Tibial nerve (tissue), 4 donors: ENCODE measurements around the gene RNU1-3. TPM values are rescaled to one million over a fixed set of nuclear protein-coding genes. Genes with fewer than 3 reads are reported as not detected.
"Not testable (repeated sequence)": the region's sequence is repeated elsewhere in the genome, so short reads cannot be mapped to it uniquely, and the experiment has no call there.

Experiments
- DNase-seq, 2 donors: peaks; one replicate each; pipeline ENCODE4 v3.0.0-alpha.2; 2019; ENCODE audit warnings: low spot score in 2 of 2
- H3K27ac ChIP-seq, 4 donors: fragments of 200-600 bp; sonication (generic) in 3 of 4; one replicate each; pipeline ENCODE4 v1.5.1; 2017 to 2019; ENCODE audit warnings: mild to moderate bottlenecking in 1 of 4
- H3K27me3 ChIP-seq, 2 donors: fragments of 200-600 bp; sonication (generic) in 1 of 2; one replicate each; pipeline versions ENCODE4 v1.5.1 to v1.6.0; 2017 to 2019
- H3K36me3 ChIP-seq, 3 donors: fragments of 200-600 bp; sonication (generic); one replicate each; pipeline ENCODE4 v1.5.1; 2018 to 2019
- H3K4me1 ChIP-seq, 4 donors: fragments of 200-600 bp; sonication (generic) in 3 of 4; one replicate each; pipeline ENCODE4 v1.5.1; 2017 to 2019
- H3K4me3 ChIP-seq, 4 donors: fragments of 200-600 bp; sonication (generic) in 3 of 4; one replicate each; pipeline ENCODE4 v1.5.1; 2017 to 2019; ENCODE audit warnings: mild to moderate bottlenecking in 1 of 4, moderate library complexity in 1 of 4
- H3K9me3 ChIP-seq, 4 donors: fragments of 200-600 bp; sonication (generic) in 3 of 4; one replicate each; pipeline ENCODE4 v1.5.1; 2017 to 2019
- CTCF ChIP-seq, 5 experiments: fragments of 200-600 bp in 3 of 5; fragments of 450-650 bp in 2 of 5; sonication (generic) in 3 of 5; IDR thresholded peaks; one replicate each; pipeline ENCODE4 v1.5.1; 2016 to 2019; ENCODE audit warnings: antibody characterized with exemption in 5 of 5, mild to moderate bottlenecking in 3 of 5, moderate library complexity in 2 of 5
- EP300 ChIP-seq, 2 donors: sonication (generic); formaldehyde crosslinking; IDR thresholded peaks; one replicate each; pipeline ENCODE4 v1.6.1; 2017; ENCODE audit warnings: antibody characterized with exemption in 2 of 2, mild to moderate bottlenecking in 1 of 2
- POLR2A ChIP-seq, 2 donors: fragments of 450-650 bp; IDR thresholded peaks; one replicate each; pipeline ENCODE4 v1.6.1; 2017; ENCODE audit warnings: antibody characterized with exemption in 2 of 2, mild to moderate bottlenecking in 2 of 2, moderate library complexity in 2 of 2
- WGBS, 2 donors: methylation state at CpG; one replicate each; pipeline ENCODE4 v1.1.5; 2018; 5-methylcytosine and 5-hydroxymethylcytosine counted together
- small RNA-seq: library from RNA; depleted of rRNA; stranded (forward); fragments of <200 nt; gene quantifications from one replicate; pipeline ENCODE3, GENCODE V24; 2016
- total RNA-seq, 4 donors: library from RNA; depleted of rRNA; stranded (reverse); fragments of >200 nt; gene quantifications; one replicate each; pipeline ENCODE4 v1.1.0, GENCODE V29; 2016

RNU1-3 gene
- total RNA-seq, 4 donors from 2014 or later, result under 0.01 TPM

DNA sequence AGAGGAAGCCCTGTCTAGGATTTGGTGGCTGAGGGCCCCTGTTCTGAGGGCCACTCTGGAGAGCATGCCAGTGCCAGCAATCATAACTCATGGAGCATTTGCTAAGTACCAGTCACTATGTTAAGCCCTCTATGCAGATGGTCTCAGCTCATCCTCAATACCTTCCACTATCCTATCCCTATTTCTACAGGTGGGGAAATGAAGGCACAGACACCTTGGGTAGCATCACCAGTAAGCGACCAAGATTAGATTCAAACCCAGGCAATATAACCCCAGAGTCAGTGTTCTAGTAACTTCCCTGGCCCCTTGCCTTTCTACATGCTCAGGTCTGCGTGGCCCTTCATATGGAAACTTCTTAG is 45.5 kb downstream of the RNU1-3 start:
- Histone ChIP-seq H3K4me3 (no peak overlapping the region), H3K27me3 (no peaks in the 10 kb centered on the region), H3K27ac (no peak overlapping the region), H3K4me1 (no peaks in the 10 kb centered on the region), H3K36me3 (peaks cover 14 to 77% (median 19%) of the 10 kb centered on the region in 3 donors), H3K9me3 (no peaks in the 10 kb centered on the region)
- WGBS, 2 donors, result 91 to 96% methylated on average over 2 of the region's 2 CpGs
- TF ChIP-seq POLR2A (IDR thresholded peaks at IDR 0.05) (no peak), CTCF (IDR thresholded peaks at IDR 0.05) (peak in 2 of 5 experiments; percentile 25 to 33), EP300 (IDR thresholded peaks at IDR 0.05) (no peak)
- no peak for DNase-seq

DNA sequence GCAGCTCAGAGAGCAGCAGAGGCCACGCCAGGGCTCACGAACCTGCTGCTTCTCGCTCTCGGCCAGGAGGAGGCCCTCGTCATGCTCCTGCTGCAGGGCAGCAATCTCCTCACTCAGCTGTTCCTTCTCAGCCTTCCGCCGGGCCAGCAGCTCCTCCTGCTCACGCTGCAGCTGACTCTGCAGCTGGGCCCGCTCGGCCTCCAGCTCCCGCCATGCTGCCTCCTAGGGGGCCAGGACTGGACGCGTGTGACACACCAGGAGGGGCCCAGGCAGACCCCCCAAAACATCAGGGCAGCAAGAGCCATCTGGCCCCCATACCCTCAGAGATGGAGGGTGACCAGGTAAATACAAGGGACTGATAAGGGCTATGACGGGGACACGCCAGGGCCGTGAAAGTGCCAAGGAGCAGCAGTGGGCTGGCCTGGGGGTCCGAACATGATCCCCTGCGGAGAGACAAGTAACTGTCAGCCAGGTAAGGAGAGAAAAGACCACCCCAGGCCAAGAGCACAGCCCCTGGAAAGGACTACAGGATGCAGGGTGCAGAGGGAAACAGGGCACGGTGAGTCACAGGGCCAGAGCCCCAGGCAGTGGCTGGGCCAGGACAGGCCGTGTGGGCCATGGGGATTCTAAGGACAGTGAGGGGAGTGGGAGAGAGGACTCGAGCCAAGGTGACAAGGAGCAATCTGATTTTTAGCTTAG is 46.8 kb downstream of the RNU1-3 start:
- peaks cover 6 to 64% (median 9%) of the 10 kb centered on the region in 3 donors for H3K36me3 ChIP-seq
- H3K9me3 ChIP-seq, H3K27ac ChIP-seq, H3K27me3 ChIP-seq, H3K4me1 ChIP-seq, H3K4me3 ChIP-seq: not testable (repeated sequence)
- WGBS, 2 donors, result 82 to 85% methylated on average over 21 of the region's 21 CpGs
- DNase-seq, result peak in 1 of 2 donors; percentile 11

- peaks cover 0 to 6% (median 3%) of the 10 kb centered on the region in 4 donors for H3K4me1 ChIP-seq
- H3K36me3 ChIP-seq, result peaks cover 2 to 51% (median 6%) of the 10 kb centered on the region in 3 donors
- peak in 1 of 2 donors; percentile 19 for DNase-seq
- WGBS, 2 donors, result 70 to 71% methylated on average over 15 of the region's 15 CpGs
- no peak overlapping the region for H3K4me3 ChIP-seq
- TF ChIP-seq EP300 (IDR thresholded peaks at IDR 0.05), result no peak
- no peak for TF ChIP-seq CTCF (IDR thresholded peaks at IDR 0.05)
- no peak for TF ChIP-seq POLR2A (IDR thresholded peaks at IDR 0.05)
- H3K27me3 ChIP-seq, result no peaks in the 10 kb centered on the region
- H3K9me3 ChIP-seq, result no peaks in the 10 kb centered on the region
- no peak overlapping the region for H3K27ac ChIP-seq
Observed at GRCh38 chr1:16618719-16619118, 48.0 kb downstream of the RNU1-3 start.

DNA sequence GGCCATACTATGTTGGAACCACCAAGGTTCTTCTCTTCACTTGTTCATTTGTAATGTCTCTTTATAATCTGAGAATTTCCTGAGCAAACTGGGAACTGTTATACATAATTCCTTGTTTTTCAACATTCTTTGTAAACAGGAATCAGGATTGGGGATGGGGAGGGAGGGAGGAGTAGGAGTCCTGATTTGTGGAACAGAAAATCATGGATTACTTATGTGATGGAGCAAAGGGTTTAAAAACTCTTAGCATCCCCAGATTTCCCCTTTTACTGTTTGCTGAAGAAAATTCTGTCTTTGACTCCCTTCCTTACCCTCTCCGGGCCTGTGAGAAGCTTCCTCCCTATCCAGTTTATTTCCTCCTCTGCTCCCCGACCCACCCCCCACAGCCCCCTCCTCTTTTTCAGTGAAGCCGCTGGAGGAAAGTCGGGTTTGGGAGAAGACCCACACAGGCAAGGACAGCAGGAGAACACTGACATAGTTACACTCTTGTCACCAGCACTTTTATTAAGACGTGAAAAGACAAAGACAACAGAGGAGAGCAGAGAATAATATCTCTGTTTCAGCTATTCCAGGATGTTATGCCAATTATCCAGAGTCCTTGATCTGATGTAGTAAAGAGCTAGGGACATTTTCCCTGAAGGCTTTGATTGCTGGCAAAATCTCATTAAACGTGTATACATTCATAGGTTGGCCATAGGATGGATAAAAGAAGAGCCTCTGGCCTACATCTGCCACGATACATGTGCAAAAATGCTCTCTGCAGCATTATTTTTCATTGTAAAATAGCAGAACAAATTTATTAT is 48.8 kb downstream of the RNU1-3 start:
- no peaks in the 10 kb centered on the region for H3K9me3 ChIP-seq
- no peak for TF ChIP-seq POLR2A (IDR thresholded peaks at IDR 0.05)
- TF ChIP-seq EP300 (IDR thresholded peaks at IDR 0.05), result no peak
- no peak for TF ChIP-seq CTCF (IDR thresholded peaks at IDR 0.05)
- H3K27ac ChIP-seq, result no peak overlapping the region
- 52 to 54% methylated on average over 7 of the region's 7 CpGs for WGBS, 2 donors
- no peaks in the 10 kb centered on the region for H3K27me3 ChIP-seq
- H3K36me3 ChIP-seq, result peaks cover 0 to 44% (median 6%) of the 10 kb centered on the region in 3 donors
- no peak overlapping the region for H3K4me3 ChIP-seq
- H3K4me1 ChIP-seq, result peaks cover 0 to 8% (median 5%) of the 10 kb centered on the region in 4 donors
- DNase-seq, result no peak

GRCh38 chr1:16617114-16617631 is 49.6 kb downstream of the RNU1-3 start:
- Histone ChIP-seq H3K36me3 (peaks cover 0 to 36% (median 0%) of the 10 kb centered on the region in 3 donors), H3K27me3 (no peaks in the 10 kb centered on the region), H3K4me1 (peaks cover 0 to 14% (median 9%) of the 10 kb centered on the region in 4 donors), H3K27ac (no peak overlapping the region), H3K9me3 (no peaks in the 10 kb centered on the region), H3K4me3 (no peak overlapping the region)
- peak in 1 of 2 donors; percentile 14 for DNase-seq
- 82 to 85% methylated on average over 20 of the region's 20 CpGs for WGBS, 2 donors
- TF ChIP-seq EP300 (IDR thresholded peaks at IDR 0.05), result no peak
- TF ChIP-seq CTCF (IDR thresholded peaks at IDR 0.05), result no peak
- no peak for TF ChIP-seq POLR2A (IDR thresholded peaks at IDR 0.05)

Small RNAs within 50 kb of the gene (small RNA-seq; reads per million reads assigned to genes)
- not detected for gene RNU1-3

Other genes starting within 250 kb of the RNU1-3 start
- not detected for gene SPATA21, start 229.5 kb downstream of the RNU1-3 start, total RNA-seq
- gene NECAP2, start 226.2 kb downstream of the RNU1-3 start, total RNA-seq, result 10 to 100 TPM; 49.4 to 57.9 (median 54.1) TPM
- under 1 TPM; under 0.01 TPM for gene RNU1-1, start 152.7 kb downstream of the RNU1-3 start, total RNA-seq
- 10 to 100 TPM; 47.3 to 57.3 (median 53.1) TPM for gene NBPF1, start 53.4 kb downstream of the RNU1-3 start, total RNA-seq
- under 1 TPM; under 0.01 TPM for gene RNU1-4, start 73.6 kb upstream of the RNU1-3 start, total RNA-seq
- gene RNU1-2, start 229.0 kb upstream of the RNU1-3 start, total RNA-seq, result under 1 TPM; under 0.01 TPM